ENCODE results near the gene PTCHD1.

- TF ChIP-seq MAX (IDR thresholded peaks at IDR 0.05; ENCODE audit: low read depth, low read length) (no peak), CTCF (IDR thresholded peaks at IDR 0.05; ENCODE audit: low read depth, low read length) (no peak), POLR2A (IDR thresholded peaks at IDR 0.05; ENCODE audit: extremely low read depth, insufficient read length) (no peak), MYC (IDR thresholded peaks at IDR 0.05; ENCODE audit: low read depth, low read length) (no peak)
Measured at GRCh38 chrX:23341452-23341851, 6.8 kb downstream of the PTCHD1 start.
